ENCODE data around the gene REL.

DNA sequence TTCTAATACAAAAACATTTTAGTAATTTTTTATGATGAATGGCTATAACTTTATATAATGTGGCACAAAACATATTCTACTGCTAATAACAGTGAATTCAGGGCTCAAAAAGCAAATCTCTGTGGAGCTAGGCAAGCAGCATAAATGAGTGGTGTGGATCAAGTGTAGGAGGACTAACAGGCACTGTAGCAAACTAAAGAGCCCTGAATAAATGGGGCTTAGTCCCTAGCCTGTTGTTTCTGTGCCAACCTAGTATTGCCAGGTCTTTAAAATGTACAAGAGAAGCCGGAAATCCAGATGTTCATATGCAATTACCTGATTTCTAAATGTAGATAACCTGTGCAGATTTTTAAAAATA is 18.5 kb downstream of the REL start:
- TF ChIP-seq, protein P1, sequence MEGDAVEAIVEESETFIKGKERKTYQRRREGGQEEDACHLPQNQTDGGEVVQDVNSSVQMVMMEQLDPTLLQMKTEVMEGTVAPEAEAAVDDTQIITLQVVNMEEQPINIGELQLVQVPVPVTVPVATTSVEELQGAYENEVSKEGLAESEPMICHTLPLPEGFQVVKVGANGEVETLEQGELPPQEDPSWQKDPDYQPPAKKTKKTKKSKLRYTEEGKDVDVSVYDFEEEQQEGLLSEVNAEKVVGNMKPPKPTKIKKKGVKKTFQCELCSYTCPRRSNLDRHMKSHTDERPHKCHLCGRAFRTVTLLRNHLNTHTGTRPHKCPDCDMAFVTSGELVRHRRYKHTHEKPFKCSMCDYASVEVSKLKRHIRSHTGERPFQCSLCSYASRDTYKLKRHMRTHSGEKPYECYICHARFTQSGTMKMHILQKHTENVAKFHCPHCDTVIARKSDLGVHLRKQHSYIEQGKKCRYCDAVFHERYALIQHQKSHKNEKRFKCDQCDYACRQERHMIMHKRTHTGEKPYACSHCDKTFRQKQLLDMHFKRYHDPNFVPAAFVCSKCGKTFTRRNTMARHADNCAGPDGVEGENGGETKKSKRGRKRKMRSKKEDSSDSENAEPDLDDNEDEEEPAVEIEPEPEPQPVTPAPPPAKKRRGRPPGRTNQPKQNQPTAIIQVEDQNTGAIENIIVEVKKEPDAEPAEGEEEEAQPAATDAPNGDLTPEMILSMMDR (IDR thresholded peaks at IDR 0.05 in 2 of 3, conservative IDR thresholded peaks at IDR 0.05 in 1 of 3; ENCODE audit: borderline replicate concordance in 1 of 3, insufficient read depth in 1 of 3, low read depth in 2 of 3, low read length in 2 of 3) = no peak
- no peak for TF ChIP-seq YY1 (IDR thresholded peaks at IDR 0.05; ENCODE audit: extremely low read depth, insufficient replicate concordance, low read depth, low read length)
- no peak for TF ChIP-seq ZFX (IDR thresholded peaks at IDR 0.05)
- TF ChIP-seq FOSL1 (IDR thresholded peaks at IDR 0.05; ENCODE audit: low read depth) = no peak
- TF ChIP-seq, protein P2, sequence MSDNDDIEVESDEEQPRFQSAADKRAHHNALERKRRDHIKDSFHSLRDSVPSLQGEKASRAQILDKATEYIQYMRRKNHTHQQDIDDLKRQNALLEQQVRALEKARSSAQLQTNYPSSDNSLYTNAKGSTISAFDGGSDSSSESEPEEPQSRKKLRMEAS (IDR thresholded peaks at IDR 0.05) = no peak
- TF ChIP-seq SP1 (IDR thresholded peaks at IDR 0.05; ENCODE audit: low read depth) = no peak
